Measurements from ENCODE around the gene CCDC192.

GRCh38 chr5:127930311-127930710 lies 227.1 kb downstream of the CCDC192 start:
- TF ChIP-seq CTCF (IDR thresholded peaks at IDR 0.05; ENCODE audit: extremely low read depth in 1 of 2, insufficient read depth in 1 of 2, low read depth in 1 of 2, low read length in 2 of 2) (no peak), POLR2A (IDR thresholded peaks at IDR 0.05; ENCODE audit: low read depth, low read length) (no peak)

Data from endothelial cell of umbilical vein (primary cell).